GM10248 (cell line): ENCODE data around the gene INSYN2B.

Experiments used
- CTCF ChIA-PET: fragments of 300-600 bp; sonication (Branson Sonifier 250); formaldehyde crosslinking; extraction: SDS; loops from one replicate; lab custom pipeline; 2021; ENCODE audit warnings: antibody characterized with exemption; lab: Yijun Ruan, JAX
- POLR2A ChIA-PET: fragments of 350-650 bp; sonication (Branson Sonifier 250); formaldehyde crosslinking; extraction: SDS; loops from one replicate; lab custom pipeline; 2020; ENCODE audit warnings: antibody characterized with exemption; lab: Yijun Ruan, JAX
- DNase-seq: peaks from one replicate; pipeline ENCODE4 v3.0.0; 2012; ENCODE audit errors: extremely low spot score
- TF ChIP-seq, protein P1 (sequence below): IDR thresholded peaks from 2 replicates; pipeline ENCODE4 v1.5.1; 2012; ENCODE audit warnings: mild to moderate bottlenecking, low read depth; ENCODE audit errors: extremely low read depth, missing control alignments, control extremely low read depth

The INSYN2B gene

DNA sequence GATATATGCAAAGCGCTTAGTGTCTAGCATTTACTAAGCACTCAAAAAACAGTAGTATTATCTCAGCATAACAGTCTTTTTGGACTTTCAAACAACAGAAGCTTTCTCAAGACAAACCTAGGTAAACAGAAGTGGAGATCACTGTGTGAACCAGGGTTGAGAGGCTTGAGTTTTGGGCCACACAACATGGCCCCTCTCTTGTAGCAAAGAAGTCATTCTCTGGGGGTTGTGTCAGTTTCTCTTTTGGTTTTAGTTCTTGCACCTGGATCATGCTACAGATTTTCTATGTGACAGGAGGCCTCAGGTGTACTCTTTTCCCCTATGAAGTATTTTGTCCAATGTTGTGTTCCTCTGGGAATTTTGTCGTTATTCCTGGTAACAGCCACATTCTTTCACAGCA lies 30.0 kb downstream of the INSYN2B start:
- CTCF ChIA-PET: no interaction called here
- no peak for DNase-seq
- POLR2A ChIA-PET: no interaction called here
- TF ChIP-seq, protein P1, sequence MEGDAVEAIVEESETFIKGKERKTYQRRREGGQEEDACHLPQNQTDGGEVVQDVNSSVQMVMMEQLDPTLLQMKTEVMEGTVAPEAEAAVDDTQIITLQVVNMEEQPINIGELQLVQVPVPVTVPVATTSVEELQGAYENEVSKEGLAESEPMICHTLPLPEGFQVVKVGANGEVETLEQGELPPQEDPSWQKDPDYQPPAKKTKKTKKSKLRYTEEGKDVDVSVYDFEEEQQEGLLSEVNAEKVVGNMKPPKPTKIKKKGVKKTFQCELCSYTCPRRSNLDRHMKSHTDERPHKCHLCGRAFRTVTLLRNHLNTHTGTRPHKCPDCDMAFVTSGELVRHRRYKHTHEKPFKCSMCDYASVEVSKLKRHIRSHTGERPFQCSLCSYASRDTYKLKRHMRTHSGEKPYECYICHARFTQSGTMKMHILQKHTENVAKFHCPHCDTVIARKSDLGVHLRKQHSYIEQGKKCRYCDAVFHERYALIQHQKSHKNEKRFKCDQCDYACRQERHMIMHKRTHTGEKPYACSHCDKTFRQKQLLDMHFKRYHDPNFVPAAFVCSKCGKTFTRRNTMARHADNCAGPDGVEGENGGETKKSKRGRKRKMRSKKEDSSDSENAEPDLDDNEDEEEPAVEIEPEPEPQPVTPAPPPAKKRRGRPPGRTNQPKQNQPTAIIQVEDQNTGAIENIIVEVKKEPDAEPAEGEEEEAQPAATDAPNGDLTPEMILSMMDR: no peak

DNA sequence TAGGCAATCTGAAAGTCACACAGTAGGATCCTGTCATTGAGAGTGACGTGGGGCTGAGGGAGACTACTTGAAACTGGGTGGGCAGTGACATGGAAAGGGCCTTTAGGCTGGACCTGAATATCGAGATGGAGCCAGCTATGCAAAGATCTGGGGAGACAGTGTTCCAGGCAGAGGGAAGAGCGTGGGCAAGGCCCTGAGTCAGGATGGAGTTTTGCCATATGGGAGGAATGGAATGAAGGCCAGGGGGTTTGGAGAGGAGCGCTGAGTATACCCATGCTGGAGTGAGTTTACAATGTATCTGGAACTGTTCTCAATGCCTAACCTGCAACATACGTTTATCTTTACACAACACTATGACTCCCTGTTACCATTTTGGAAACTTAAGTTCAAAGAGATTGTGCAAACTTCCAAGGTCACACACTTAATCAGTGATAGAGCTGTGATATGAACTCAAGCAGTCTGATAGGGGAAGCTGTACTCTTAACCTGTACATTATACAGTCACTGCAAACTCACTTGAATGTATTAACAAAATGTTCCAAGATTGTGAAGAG lies 33.5 kb downstream of the INSYN2B start:
- TF ChIP-seq, protein P1: no peak
- CTCF ChIA-PET: interaction anchor here (1.1 to 1.5 kb wide), 2 partner anchors 11 to 34 kb away, joined by 3 to 4 read pairs; partner anchors contain the start of gene INSYN2B
- POLR2A ChIA-PET: no interaction called here
- no peak for DNase-seq

DNA sequence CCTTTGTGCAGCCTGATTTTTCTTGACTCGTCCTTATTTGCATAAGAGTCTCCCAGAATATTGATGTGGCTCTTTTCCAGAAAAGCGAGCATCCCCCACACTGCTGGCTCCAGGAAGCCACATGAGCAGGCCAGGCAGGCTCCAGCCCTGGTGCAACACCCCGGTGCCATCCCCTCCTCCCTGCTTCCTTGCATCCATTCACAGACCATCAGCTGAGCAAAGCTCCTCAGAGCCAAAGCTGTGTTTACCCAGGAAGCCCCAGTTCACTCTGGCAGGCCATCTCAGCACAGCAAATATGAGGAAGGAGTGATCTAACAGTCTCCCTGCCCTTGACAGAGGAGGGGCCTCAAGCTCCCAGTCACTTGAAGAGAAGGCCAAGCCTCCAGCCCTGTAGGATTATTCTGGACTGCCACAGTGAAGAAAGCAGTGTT lies 34.4 kb downstream of the INSYN2B start:
- POLR2A ChIA-PET: no interaction called here
- CTCF ChIA-PET: interaction anchor here (1.4 kb wide), 1 partner anchor 12 kb away, joined by 4 read pairs; no protein-coding TSS in a partner anchor
- no peak for DNase-seq
- TF ChIP-seq, protein P1: no peak

DNA sequence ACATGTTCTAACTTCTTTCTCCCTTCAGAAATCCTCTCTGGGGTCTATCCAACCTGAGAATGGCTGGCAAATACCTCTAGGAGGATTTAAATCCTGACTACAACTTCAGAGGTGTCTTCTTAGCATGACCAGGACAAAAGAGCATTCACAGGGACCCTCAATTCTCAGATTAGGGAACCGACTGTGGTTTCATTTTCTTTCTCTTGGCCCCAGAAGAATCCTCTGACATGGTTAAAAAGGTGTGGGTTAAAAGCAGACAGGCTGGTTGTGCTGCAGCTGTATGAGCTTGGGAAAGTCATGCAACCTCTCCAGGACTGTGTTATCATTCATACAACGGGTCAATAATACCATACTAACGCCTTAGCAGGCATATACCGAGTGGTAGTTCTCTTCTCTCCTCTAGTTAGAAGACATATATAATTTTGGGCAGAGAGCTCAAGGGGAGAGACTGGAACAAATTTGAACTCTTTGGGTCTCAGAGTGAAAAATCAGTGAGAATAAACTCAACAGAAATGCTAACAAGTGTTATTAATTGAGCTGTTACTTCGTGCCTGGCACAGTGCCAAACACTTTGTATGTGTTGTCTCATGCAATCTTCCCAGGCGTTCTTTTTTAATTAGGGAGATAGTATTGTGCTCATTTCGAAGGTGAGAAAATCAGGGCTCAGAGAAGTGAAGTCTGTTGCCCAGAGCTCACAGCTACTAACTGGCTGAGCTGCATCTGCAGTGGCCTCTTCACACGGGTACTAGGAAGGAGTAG lies 35.2 kb downstream of the INSYN2B start:
- CTCF ChIA-PET: interaction anchor here (1.0 to 1.4 kb wide), 2 partner anchors 11 to 13 kb away, joined by 3 to 4 read pairs; no protein-coding TSS in a partner anchor
- TF ChIP-seq, protein P1: no peak
- POLR2A ChIA-PET: no interaction called here
- peak; percentile 38 for DNase-seq

DNA sequence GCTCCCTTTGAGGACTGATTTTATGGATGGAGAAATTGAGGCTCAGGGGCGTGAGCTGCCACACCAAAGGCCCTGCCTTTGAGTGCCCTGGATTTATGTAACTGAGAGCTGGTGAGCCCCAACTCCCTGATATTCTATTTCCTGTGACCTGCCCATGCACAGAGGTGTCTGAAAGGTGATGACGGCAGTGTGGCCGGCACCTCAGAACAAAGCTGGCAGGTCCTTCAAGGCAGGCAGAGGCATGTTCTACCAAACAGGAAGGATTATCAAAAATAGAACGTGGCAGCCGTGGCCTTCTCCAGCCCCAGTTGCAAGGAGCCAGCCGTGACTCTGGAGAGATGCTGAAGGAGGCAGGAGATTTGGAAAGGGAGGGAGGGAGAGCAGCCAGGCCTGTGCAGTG lies 36.2 kb downstream of the INSYN2B start:
- ChIA-PET POLR2A (no interaction called here), CTCF (interaction anchor here (0.8 to 1.0 kb wide), 2 partner anchors 14 to 18 kb away, joined by 3 read pairs; no protein-coding TSS in a partner anchor)
- DNase-seq: no peak
- TF ChIP-seq, protein P1: no peak

DNA sequence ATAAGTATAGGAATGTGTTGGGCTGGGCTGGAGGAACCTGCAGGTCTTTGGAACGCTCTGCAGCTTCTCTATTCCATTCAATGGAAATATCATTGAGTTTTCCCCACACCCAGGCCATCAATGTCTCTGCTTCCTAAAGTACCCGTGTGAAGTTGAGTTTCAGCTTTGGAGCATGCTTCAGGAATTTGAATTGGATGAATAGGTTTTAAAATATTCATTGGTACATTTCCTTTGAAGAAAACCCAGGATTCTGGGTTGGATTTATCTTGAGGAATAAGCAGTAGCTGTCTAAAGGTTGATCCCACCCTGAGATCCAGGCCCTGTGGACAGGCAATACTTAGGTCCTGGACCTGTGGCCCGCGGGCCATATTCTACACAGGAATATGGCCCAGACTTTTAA lies 37.3 kb downstream of the INSYN2B start:
- DNase-seq: no peak
- TF ChIP-seq, protein P1: no peak
- ChIA-PET POLR2A (no interaction called here), CTCF (interaction anchor here (1.0 kb wide), 1 partner anchor 9 kb away, joined by 3 read pairs; no protein-coding TSS in a partner anchor)
